Endometrial microvascular endothelial cells (primary cell): Measurements from ENCODE around the gene ARPC5. TPM values are rescaled to one million over a fixed set of nuclear protein-coding genes. Genes with fewer than 3 reads are reported as not detected.

Source experiments
- in situ Hi-C: cut with HindIII; loops from 2 replicates; pipeline ENCODE4 v1.10.0; 2017; ENCODE audit warnings: low sequenced_read_pairs, low pct_unique_long_range_greater_than_20kb; ENCODE audit errors: inconsistent ontology term
- total RNA-seq: library from RNA; depleted of rRNA; stranded (reverse); fragments of >200 nt; gene quantifications from one replicate; pipeline ENCODE4 v1.2.3, GENCODE V29; 2015; ENCODE audit errors: inconsistent ontology term

The ARPC5 gene
- total RNA-seq, 1 donor from 2014 or later: 269 TPM

DNA sequence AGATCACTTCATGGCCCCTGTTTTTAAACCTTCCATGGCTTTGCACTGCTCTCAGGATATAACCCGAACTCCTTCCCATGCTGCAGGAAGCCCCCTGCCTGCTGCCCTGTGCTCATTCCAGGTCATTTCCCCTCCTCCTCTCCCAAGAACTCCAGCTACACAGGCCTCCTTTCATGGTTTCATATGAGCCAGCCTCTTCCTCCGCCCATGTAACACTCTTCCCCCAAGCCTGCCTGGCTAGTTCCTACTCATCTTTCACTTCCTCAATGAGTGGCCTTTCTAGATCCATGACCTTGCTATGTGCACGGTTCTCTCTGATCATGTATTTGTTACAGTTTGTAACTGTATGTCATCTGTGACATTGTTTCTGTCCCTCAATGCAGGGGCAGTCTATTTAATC lies 42.2 kb downstream of the ARPC5 start:
- in situ Hi-C loops: no loop called here

DNA sequence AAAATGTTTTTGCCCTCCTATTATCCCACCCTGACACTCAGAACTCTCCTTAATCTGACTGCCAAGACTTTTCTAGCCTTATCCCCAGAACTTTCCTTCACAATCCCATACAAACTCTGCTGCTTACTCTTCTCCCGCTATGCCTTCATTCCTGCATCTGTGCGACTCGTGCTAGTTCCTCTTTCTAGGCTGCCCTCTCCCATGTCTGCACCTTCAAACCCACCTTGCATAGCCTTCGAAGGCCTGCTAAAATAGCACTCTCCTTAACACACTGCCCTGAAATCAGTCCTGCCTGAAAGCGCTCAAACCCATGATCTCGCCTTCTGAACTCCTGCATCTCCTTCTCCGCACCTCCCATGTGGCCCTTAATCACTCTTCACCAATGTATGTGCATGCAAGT lies 42.9 kb downstream of the ARPC5 start:
- in situ Hi-C loops: no loop called here

DNA sequence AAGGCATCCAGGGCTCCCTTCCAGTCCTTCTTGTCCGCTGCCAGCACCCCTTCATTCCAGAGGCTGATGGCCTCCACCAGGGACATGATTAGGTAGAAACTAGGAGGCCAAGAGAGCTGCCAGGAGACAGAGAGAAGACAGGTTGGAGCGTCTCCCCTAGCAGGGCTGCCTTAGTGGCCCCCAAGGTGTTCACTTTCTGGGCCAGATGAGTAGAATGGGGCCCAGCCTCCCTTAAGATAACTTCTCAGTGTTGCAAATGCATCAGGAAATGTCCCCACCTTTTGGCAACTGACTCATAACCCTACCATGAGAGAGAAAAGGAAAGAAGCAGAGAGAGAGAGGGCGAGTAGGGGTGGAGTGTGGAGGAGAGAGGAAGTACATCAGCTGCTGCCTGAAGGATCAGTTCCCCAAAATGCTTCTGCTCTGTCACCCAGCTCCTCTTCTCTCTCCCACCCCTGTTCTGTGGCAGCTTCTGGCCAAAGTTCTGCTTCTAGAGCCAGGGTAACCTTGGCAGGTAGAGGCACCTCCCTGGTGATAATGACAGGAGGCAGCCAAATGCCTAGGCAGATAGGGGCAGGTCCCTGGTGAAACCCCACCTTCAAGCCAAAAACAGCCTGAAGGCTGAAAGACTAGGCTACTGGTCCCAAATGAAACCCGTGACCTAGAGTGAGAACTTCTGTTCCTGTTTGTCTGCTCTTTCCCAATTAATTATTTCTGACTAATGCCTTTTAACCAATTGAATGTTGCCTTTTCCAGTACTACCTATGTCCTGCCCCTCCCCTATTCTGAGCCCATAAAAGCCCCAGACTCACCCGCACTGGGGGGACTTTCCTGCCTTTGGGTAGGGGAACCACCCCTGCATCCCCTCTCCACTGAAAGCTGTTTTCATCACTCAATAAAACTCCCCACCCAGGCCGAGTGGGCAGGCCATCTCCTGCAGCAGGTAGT lies 45.1 kb downstream of the ARPC5 start, which contains the start of gene NCF2:
TSS of gene NCF2 (minus strand) at position 216 of the 948 bp plus-strand sequence. CDS start at position 86, 130 bp downstream.
- in situ Hi-C loops: no loop called here

DNA sequence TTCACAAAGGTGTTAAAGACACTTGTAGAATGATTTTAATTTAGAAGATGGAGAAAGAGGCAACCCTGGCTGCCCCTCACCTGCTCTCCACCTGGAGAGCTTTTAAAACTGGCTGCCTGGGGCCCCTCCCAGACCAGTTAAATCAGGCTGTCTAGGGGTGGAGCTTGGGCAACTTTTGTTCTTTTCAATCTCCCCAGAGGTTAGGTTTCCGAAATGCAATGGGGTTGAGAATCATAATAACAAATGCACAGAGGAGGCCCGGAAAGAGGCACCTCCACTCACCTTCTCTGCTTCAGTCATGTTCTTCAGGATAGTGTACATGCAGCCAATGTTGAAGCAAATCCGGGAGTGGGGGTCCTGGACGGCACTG lies 45.7 kb downstream of the ARPC5 start:
- in situ Hi-C loops: no loop called here

DNA sequence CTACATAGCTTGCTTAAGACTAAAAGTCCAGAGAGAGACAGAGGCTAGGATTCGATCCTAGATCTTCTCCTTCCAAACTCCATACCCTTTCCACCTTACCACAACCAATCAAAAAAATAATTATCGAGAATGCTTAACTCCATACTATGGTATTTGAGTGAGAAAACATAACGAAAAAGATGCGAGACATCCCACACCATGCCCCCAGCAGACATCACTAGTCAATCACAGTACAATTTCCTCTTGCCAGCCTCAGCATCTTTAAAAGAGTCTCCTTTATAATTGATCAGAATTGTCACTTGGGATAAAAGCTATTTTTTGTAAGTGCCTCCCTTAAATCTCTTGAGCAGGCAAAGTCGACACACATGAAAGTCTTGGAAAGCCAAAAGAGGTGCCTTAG lies 46.2 kb downstream of the ARPC5 start:
- in situ Hi-C loops: no loop called here

DNA sequence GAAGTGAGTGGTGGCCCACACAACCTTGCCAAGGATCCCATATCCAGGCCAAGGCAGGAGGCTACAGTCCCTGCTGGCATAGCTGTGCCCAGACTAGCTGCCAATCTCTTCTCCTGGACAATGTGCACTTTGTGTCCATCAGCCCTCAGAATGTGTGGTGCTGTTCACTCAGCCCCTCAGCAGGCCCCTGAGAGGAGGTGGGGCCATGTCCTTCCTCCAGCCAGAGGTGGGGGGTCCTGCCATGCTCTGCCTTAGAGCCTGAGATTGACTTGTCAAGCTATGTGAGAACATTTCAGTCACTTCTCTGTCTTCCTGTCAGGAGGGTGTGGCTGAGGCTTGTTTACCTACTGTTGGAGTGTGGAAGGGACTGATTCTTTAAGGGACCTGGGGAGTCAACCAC lies 46.8 kb downstream of the ARPC5 start:
- in situ Hi-C loops: no loop called here

DNA sequence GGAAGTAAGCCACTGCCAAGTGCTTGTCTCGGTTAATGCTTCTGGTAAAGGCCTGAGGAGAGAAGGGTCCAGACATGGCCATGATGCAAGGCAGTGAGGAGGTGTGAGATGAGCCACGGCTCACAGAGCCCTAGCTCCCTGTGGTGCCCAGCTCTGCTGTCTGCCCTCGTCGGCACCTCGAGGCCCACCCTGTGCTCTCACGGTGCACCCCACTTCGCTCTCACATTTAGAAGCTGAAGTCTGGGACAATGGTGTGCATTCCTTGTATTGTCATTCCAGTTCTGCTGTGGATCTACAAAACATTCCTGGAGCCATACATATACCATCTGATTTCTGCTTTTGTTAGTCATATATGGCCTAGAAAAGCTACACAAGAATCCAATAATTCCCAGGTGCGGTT lies 48.7 kb downstream of the ARPC5 start:
- in situ Hi-C loops: no loop called here

DNA sequence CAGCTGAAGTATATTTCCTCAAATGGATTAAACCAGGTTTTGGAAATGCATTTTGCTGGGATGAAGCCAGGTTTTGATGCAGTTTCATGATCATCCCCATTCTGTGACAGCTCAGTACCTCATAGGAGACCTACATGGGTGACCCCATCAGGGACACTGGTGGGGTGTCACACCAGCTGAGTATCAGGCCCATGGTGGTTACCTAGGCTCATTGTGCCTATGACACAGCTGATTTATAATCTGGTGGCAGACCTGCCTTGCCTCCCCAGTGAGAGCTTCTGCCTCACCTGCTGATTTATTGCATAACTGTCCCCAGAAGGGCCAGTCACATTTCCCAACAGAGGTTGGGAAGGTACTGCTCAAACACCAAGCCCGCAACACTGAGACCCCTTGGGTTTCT lies 49.1 kb downstream of the ARPC5 start:
- in situ Hi-C loops: no loop called here

DNA sequence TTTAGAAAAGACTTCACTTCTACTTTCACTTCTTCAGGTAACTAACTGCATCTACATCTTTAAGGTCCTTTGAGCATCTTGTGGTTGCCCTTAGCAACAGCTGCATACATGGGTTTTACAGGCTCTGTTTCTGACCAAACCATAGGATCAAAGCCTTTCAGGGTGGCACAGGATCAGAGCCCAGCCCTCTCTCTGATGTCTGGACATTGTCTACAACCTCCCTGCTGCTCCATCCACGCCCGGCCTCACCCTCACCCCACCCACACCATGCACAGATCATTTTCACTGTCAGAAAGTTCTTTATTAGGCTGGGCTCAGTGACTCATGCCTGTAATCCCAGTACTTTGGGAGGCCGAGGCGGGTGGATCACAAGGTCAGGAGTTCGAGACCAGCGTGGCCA lies 50.5 kb downstream of the ARPC5 start:
- in situ Hi-C loops: no loop called here

DNA sequence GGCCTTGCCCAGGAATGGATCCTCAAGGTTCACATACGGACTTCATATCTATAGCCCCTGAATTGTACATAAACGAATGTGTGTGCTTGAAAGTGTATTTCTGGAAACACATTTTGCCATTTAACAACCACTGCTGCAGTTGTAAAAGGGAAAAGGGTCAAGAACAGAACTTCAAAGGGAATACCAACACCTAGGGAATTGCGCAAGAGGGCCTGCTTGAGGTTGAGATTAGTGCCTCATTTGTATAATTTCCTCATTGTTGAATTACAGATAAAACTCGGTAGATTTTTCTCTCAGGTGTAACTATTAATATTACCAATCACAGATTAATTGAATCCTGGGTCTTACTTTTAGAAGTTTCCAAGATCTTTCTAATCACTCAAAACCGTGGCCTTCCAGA lies 51.4 kb downstream of the ARPC5 start:
- in situ Hi-C loops: no loop called here

DNA sequence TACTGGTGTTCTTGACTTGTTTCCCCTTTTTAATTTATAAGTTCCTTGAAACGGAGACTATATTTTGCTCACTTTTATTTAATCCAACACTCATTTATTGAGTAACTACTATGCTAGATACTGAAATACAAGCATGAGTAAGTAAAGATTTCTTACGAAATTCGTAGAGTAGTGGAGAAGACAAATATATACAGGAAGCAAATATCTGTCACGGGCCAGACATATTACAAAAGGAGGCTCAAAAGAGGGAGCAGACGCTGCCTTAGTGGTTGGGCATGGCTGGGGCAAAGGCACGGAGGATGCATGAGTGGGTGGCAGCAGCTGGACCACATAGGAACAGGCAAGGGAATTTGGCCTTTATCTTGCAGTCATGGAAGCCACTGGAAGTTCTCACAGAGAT lies 52.1 kb downstream of the ARPC5 start:
- in situ Hi-C loops: no loop called here

DNA sequence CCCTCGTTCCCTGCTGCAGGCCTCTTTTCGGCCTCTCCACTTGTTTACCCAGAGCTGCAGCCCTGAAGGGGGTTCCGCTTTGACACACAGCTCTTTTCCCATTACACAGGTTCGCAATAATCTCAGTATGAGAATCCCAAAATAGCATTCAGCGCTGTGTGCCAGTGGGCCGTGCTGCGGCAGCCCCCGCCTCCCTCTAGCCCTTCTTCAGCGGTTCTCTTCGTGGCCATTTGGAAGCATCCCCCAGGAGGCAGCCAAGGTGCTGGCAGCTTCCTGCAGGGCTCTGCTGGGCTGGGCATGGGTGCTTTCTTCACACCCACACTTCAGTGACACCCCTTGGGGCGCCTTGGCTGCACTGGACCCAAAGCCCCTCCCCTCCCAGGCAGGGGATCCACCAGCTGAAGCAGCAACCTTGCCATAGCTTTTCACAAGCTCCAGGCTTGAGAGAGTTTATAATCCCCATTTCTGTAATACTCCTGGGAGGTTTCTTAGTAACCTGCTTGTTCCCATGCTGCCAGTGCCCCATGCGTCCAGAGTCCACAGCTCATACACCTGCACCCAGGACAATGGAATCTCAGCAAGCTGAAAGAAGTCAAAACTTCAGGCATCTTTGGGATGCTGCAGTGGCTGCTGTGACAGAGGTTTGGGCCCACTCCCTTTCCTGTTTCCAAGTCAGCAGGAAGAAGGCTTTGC lies 53.4 kb downstream of the ARPC5 start:
- in situ Hi-C loops: no loop called here

DNA sequence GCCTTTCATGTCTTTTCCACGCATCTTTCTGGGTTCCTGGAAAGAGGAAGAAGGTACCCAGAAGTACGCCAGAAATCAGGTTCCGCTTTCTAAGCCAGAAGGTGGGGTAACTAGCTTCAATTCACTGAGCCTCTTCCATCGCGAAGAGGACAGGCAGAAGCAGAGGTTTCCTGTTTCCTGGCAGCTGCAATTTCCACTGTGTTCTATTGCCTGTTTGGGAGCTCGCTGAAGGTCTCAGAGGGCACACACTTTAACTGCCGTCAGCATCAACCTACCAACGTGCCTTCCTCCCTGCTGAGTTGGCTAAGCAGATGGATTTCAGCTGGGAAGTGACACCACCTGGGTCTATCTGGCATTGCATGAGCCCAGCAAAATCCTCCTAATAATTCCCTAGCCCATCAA lies 55.3 kb downstream of the ARPC5 start:
- in situ Hi-C loops: no loop called here

DNA sequence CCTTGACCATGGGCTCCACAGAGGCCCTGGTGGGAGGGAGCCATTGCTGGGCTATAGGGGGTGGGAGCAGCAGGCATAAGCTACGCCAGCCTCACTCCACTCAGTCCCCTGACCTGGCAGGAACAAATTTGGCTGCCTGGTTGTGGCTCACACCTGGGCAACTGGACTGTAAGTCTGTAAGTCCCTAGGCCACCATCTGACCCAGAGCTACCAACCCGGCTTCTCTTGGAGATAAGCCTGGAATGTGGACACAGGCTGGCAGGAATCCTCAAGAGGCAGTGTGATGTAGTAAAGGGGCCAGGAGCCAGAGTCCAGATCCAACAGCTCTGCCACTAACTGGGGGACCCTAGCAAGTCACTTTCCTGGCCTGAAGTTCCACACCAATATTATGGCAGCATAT lies 56.7 kb downstream of the ARPC5 start:
- in situ Hi-C loops: no loop called here

DNA sequence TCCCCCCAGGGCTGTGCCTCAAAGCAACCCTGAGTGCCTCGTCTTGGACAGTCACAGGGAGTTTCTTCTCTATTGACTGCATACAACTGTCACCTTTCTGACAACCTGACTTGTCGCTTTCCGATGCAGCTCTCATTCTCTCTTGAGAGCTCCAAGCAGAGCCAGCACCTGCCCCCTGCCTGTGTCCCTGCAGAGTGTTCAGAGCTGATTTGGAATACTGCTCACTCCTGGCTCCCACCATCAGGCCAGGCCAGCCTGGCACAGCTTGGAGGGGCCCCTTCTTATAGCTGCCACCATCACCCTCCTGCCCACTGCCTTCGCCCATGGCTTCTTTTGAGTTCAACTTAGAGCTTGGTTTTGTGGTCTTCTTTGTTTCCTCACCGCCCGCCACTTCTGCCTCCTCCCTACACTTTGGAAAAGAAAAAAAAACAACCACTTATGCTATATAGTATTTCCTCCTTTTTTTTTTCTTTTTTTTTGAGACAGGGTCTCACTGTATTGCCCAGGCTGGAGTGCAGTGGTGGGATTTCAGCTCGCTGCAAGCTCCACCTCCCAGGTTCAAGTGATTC lies 57.6 kb downstream of the ARPC5 start:
- in situ Hi-C loops: no loop called here

DNA sequence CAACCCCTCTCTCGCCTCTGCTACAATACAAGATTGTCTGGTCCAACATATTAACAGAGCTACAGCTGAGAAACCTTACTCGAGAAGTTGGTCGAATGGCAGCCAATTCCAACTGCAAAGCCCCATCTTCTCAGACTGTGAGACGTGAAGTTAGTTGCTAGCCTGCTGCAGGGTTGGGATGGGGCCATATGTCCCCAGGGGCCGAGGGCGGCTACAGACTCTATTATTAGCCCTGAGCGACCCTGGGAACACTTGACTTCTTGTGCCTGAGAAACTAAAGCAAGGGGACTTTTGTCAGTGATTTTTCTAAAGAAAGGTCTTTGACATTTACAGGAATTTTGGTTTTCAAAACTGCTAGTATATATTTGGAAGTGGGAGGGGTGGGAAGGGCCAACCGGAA lies 59.0 kb downstream of the ARPC5 start:
- in situ Hi-C loops: no loop called here

DNA sequence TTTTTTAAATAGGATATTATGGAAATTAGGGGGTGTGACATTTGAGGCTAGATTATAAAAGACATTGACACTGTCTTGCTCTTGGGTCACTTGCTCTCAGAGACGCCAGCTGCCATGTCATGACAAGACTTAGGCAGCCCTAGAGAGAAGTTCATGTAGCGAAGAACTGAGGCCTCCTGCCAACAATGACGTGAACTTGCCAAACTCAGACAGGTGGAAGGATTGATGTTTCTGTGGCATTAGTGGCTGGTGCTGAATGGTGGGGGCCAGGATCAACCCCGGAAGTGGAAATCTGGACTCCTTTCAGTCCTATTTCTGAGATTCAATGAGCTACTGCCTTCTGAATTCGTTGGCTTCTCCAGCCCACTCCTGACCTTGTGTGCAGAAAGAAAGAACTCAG lies 60.0 kb downstream of the ARPC5 start:
- in situ Hi-C loops: no loop called here

DNA sequence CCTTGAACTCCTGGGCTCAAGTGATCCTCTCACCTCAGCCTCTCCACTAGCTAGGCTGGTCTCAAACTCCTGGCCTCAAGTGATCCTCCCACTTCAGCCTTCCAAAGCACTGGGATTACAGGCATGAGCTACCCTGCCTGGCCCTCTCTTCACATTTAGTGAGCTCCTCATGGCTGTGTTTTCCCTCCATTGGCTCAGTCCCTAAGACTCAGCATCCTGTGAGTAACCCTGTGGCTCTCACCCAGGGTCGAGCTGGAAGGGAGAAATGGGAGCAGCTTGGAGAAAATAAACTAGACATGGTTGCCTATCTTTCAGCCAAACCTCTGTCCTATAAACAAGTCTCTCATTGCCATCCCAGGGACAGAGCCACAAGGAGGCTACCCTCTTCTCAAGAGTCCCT lies 62.9 kb downstream of the ARPC5 start:
- in situ Hi-C loops: no loop called here

DNA sequence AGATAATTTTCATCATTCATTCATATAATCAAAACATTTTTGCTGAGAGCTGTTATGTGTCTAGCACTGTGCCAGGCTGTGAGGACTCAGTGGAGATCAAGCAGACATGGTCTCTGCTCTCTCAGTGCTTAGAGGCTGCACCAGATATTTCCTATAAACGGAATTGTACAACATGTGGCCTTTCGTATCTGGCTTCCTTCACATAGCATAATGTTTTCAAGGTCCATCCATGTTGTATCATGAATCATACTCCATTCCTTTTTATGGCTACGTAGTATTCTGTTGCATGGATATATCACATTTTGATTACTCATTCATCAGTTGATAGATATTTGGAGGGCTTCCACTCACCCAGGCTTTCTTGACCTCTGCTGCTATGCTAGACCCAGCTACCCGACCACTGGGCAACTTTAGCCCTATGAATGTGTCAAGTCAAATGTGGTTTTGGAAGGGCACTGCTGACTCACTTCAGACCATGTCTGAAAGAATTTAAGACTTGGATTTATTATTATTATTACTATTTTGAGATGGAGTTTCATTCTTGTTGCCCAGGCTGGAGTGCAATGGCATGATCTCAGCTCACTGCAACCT lies 63.8 kb downstream of the ARPC5 start:
- in situ Hi-C loops: no loop called here
